Stimulated activated CD4-positive, alpha-beta T cell treated with anti-CD3 and anti-CD28 coated beads, Interleukin-4, amount 100 ng/mL, for 1 hour (primary cell): Measurements from ENCODE around the gene TBX2.

Source experiments
- DNase-seq: peaks from one replicate; pipeline ENCODE4 v3.0.0-alpha.2; 2020

Gene TBX2

GRCh38 chr17:61369751-61370150 is 29.9 kb upstream of the TBX2 start:
- DNase-seq, result no peak

DNA sequence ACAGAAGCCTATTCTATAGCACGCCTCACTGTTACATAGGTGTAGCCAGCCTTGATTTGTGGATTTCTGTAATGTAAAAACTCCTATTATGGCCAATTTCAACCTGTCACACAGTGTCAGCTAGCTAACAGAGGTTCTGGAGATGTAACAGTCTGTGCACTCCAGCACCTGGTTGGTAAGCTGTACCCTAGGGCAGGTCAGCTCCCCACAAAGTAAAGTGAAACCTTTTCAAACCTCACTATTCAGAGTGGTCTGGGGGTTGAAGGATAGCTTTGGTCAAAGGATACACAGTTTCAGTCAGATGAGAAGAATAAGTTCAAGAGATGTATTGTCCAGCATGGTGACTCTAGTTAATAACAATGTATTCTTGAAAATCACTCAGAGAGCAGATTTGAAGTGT is 28.5 kb upstream of the TBX2 start:
- no peak for DNase-seq

DNA sequence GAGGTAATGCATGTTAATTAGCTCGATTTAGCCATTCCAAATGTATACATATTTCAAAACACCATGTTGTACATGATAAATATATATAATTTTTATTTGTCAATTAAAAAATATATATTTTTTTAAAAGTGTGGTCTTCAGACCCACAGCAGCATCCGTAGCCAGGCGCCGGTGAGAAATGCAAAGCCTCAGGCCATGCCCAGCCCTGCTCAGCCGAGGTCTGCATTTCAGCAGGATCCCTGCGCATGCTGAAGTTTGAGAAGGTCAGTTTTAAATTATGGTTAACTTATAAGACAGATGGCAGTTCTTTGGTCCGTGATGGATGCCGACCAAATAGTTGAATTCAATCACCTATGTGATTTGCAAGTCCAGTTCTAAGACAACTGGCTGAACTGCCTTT is 28.0 kb upstream of the TBX2 start:
- no peak for DNase-seq

DNA sequence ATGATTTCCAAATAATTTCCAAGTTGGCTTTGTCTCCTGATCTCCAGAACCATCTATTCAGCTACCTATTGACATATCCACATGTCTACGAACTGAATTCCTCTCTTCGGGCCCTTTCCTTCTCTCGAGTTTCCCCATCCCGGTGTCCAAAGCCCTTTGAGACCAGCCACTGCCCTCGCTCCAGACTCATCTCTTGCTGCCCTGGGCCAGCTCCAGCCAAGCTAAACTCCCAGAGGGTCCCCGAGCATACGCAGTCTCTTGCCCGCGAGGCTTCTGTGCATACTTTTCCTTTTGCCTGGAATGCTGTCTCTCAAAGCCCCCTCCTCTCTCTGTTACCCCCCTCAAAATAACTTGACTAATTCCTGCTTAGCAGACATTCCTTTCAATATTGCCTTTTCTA is 27.2 kb upstream of the TBX2 start:
- no peak for DNase-seq

DNA sequence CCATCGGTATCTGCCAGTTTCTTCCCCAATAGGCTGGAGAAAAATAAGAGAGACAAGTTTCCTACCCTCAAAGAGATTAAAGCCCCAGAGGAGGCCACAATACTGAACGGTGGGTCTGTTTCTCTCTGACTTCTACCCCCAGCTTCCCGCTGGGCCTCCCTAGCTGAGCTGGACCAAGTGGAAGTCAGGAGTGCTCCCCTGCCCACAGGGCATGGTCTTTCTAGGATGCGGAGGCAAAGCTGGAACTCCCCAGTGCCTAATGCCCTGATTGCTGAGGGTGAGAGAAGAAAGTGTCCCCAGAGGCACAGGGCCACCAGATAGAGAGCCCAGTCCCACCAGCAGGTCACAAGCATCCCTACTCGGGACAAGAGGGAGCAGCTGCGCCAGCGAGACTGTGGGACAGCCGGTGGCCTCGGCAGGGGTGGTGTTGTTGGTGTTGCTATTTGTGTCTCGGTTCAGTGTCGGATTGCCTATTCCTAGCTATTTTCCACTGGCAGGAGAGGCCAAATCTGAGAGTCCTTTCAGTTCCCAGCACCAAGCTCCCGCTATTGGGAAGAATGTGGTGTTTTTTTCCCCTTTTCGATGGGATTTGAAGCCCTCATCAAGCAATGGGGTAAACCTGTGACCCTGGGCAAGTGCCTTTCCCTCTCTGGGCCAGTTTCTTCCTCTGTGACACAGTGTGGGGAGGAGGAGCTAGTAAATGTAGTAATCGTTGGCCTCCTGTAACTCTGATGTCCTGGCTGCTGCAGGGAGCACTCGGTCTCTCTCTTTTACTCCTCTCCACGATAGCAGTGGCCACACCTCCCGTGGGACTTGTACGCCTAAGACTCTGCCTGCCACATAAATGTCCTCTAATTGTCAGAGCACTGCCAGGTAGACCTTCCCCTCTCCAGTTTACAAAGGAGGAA is 22.5 kb upstream of the TBX2 start:
- DNase-seq, result no peak

DNA sequence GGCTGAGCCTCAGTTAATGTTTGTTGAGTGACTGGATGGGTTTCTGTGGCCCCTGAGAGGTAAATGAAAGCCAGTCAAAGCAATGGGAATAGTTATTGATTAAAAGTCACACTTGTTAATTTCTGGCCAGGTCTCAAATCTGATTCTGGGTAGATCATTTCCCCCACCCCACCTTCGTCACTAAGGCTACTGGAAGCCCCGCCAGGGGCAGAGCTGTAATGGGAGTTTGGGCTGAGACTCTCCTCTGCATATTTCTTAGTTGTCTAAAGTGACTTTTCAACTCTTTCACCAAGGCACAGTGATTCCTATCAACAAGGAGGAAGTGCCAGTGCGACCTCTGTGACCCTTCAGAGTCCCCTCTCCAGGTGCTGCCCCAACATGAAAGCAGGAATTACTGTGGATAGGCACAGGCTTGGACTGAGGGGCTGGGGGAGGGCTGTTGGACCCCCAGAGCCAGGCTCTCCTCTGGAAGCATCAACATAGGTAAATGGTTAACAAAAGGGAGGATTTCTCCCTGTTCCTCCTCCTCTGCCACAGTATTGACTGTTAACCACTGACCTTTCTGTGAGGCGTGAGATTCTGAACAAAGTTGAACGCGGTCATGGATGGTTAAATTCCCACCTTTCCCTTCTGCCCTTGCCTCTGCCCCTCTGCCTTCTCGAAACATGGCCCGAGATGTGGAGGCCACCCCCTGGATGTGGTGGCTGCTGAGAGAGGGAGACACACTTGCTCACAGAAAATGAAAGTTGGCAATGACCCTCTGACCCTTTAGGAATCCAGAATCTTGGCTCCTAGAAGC is 20.8 kb upstream of the TBX2 start:
- DNase-seq, result no peak

GRCh38 chr17:61379457-61380216 is 20.0 kb upstream of the TBX2 start:
- no peak for DNase-seq

GRCh38 chr17:61380217-61380835 is 19.3 kb upstream of the TBX2 start:
- no peak for DNase-seq

DNA sequence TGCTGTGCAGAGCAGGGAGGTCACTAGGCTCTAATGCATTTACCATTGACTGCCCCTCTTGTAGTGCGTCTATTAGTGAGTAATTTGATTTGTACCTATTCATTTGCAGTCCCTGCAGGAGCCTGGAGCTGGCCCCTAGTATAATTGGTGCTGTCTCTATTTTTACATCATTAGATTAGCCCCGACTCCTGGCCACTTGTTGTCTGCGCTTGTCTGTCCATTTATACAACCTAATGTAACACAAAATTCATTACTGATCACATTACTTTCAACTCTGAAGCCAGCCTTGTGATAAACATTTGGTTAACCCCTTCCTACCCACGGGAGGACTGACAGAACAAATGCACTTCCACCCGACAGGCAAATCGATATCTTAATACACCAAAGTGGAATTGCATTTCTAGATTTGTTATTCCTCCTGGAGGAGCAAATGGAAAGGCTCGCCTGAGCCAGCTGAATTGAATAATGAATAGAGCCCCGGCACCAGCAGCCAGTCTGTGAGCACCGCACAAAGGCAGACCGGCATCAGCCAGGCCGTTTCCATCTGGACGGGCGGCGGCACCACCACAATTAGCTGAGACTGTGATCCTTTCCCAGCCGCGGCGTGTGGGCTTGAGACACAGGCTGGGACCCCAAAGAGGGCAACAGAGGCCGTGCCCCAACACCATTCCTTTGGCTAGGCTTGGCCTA is 18.7 kb upstream of the TBX2 start:
- no peak for DNase-seq

- DNase-seq, result no peak
Observed at GRCh38 chr17:61381537-61381936, 18.1 kb upstream of the TBX2 start.

DNA sequence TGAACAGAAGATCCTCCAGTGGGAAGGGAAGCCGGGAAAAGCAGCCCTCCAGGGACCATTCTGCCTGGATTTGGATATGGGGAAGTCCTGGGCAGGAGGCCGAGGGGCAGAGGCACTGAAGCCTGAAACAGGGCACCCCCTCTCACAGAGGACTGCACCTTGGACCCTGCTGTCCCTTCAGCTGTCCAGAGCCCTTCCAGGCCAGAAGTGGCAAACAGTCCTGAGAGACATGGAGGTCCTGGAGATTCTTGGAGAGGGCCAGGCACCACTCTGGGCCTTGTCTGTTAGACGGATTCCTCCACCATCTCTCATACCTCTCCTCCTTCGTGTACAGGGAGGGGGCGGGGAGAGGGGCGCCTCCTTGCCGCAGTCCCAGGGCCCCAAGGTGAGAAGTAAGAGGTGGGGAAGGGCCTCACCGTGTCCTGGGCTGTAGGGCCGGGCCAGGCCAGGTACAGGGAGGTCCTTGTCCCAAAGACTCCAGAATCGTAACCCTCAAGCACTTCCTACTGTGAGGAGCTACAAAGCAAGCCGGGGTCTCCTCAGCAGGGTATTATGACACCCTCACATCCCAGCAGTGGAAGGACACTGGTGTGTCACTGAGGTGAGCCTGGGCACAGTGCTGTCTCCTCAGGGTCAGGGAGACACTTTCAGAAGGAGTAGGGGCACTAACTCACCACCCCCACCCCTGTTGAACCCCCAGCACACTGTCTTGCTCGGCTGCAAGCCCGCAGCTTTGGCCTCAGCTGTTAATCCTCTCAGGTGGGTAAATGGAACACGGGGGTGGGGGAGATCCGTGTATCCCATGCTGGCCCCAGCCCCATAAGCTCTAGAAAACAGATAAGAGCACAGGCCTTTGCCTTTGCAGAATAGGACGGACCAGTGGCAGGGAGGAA is 16.6 kb upstream of the TBX2 start:
- no peak for DNase-seq

DNA sequence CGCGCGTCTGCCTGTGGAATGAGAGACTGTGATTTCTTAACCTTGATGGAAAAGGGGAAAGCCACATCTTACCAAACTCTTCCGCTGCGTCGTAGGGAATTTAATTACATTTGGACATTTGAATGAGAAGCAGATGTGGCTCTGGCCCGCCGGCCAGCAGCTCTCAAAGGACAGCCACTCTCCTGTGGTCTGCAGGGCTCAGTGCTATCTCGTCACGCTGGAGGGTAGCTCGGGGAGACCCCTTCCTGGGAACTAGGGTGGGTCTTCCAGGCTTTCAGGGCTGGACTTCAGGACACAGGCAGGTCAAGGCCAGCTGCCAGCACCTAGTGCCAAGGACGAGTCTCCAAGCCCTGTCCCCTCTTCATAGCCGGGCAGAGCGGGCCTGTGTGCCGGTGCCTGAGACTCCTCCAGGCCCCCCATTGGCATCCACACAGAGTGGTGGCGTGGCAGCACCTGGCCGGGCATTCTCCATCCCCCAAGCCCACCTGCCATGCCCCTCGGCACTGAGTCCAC is 15.9 kb upstream of the TBX2 start:
- no peak for DNase-seq

- DNase-seq, result no peak
Observed at GRCh38 chr17:61384354-61384691, 15.3 kb upstream of the TBX2 start.

- DNase-seq, result no peak
Observed at GRCh38 chr17:61384692-61385576, 14.7 kb upstream of the TBX2 start.

- DNase-seq, result no peak
Observed at GRCh38 chr17:61385577-61386236, 13.9 kb upstream of the TBX2 start.

DNA sequence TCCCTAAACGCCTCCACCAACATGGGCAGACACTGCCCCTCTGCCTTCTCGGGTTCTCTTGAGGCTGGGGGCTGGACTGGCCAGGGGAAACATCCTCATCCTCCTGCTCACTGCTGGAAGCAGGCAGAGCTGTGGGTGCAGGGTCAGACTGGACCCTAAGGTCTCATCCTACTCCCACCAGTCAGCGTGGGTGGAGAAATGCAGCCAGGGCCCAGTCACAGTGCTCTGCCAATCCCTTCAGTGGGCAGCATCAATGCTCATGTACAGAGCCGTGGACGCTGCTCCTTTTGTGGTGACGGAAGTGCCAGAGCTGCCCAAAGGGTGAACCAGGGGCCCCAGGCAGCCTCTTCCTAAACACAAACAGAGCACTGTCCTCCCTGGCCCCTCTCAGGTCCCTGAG is 13.4 kb upstream of the TBX2 start:
- DNase-seq, result no peak

DNA sequence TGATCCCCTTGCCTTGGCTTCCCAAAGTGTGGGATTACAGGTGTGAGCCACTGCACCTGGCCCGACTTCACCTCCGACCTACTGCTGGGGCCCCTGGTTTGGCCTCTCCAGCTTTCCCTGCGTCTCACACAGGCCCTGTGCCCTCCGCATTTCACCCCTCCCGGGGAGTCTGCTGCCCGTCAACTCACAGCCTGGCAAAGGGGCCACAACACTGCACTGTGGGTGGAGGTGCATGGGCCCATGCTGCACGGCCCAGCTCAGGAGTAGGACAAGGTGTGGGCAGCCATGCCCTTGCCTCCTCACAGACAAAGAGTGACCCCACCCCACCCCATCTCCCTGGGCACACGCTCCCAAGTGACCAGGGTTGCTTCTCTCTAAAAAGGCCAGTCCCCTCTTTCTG is 12.6 kb upstream of the TBX2 start:
- DNase-seq, result no peak

DNA sequence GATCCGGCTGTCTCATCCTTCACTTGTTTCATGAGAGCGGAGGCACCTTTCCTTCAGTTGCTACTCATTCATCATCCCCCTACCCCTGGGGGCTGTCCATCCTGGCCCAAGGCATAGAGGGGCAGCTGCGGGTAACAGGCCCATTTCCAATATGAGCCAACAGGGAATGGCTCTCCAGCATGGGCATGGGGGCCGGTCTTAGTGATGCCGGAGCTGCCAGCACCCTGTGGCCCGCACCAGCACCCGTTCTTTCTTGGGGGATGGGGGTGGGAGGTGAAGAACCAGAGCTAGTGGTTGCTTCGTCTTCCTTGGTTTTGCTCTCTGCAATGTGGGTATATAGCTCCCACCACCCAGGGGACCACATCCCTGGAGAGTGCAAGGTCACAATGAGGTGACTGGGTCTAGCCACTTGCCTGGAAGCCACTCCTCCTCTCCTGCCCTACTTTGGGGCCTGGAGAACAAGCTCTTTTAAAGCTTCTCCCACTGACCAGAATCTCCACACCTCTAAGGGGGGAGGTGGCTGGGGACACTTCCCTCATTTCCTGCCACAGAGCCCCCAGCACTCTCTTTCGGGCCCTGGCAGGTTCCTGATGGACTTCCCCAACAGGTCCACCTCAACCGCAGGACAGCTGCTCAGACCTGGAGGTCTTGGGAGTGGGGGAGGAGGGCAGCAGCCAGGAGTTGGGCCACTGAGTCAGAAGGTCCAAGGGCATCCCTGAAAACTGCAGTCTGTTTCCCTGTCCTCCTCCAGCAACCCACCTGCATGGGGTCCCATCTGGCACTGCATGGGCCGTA is 11.9 kb upstream of the TBX2 start:
- DNase-seq, result no peak
